ENCODE measurements around the gene IQSEC1.

The IQSEC1 gene

GRCh38 chr3:13107661-13108060 lies 34.4 kb upstream of the IQSEC1 start:
- DNase-seq (ENCODE audit: low read depth) = no peak

GRCh38 chr3:13106308-13107001 lies 33.2 kb upstream of the IQSEC1 start:
- DNase-seq (ENCODE audit: low read depth) = no peak

DNA sequence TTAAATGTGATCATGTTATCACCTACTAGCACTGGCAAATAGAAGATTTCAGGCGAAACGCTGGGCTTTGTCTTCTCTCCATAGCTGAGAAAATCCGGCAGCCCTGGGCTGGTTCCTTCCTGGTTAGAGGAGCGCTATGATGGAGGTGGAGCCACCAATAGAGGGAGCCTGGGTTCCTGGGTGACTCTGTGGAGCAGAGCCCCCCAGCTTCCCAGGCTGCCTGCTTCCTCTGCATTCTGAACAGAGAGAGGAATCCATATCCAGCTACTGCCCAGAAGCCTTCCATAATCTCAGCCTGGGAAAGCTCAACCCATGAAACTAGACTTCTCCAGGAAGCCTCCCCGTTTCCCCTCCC lies 32.6 kb upstream of the IQSEC1 start:
- DNase-seq (ENCODE audit: low read depth) = no peak

GRCh38 chr3:13105181-13105895 lies 32.1 kb upstream of the IQSEC1 start:
- no peak for DNase-seq (ENCODE audit: low read depth)

DNA sequence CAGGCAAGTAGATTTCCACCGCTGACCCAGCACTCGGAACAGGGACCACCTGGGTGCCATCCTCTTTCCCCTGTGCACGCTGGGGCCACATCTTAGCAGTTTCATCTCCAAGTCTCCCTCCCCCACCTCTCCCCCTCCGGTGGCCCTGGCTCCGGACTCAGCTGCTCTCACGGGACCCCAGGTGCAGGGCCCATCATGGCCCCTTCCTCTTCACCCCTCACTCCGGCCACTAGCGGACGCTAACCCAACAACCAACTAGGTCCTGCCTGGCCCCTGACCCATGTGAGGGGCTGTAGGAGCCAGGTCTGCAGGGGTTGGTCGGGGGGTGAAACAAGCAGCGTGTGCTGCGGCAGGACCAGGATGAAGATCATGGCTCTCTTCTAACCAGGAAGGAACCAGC lies 31.3 kb upstream of the IQSEC1 start:
- no peak for DNase-seq (ENCODE audit: low read depth)

GRCh38 chr3:13103416-13104058 lies 30.3 kb upstream of the IQSEC1 start:
- DNase-seq (ENCODE audit: low read depth) = no peak

DNA sequence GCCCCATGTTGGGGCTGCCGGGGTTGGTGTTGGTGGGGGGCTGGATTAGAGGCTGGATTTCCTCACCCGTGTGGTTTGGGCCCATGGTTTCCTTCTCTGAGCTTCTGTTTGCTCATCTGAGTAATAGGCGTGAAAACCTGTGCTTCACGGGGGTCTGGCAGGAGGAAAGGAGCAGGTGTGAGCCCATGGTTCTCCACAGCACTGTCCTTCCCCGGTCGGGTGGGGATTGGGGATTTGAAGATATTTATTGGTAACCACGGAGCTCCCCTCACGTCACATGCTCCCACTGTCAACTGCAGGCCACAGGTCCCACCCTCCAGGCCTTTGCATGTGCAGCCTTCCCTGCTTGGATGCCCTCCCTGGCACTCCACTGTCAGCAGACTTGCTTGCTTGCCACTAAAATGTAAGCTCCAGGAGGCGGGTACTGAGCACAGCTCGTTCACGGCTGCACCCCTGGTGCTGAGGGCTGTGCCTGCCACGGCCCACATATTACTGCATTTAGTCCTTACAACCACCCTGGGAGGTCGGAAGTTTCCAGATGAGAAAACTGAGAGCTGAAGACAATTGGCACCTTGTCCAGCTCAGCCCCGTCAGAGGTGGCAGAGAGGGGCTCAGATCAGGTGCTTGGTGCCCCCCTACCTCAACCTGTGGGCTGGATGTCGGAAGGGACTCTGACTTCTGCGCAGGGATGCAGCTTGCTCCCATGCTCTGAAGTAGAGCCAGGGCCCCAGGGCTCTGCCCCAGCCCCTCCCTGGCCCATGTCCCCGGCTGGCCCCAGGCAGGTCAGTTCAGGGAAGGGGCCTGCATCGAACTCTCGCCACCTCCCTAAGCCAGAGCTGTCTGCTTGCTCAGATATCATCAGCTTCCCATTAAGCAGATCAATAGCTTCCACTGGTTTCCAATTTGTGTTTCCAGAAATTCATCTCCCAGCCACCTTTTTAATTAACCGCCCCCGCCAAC lies 29.4 kb upstream of the IQSEC1 start:
- DNase-seq (ENCODE audit: low read depth) = no peak

- DNase-seq (ENCODE audit: low read depth) = no peak
Observed at GRCh38 chr3:13099707-13100106, 26.5 kb upstream of the IQSEC1 start.

DNA sequence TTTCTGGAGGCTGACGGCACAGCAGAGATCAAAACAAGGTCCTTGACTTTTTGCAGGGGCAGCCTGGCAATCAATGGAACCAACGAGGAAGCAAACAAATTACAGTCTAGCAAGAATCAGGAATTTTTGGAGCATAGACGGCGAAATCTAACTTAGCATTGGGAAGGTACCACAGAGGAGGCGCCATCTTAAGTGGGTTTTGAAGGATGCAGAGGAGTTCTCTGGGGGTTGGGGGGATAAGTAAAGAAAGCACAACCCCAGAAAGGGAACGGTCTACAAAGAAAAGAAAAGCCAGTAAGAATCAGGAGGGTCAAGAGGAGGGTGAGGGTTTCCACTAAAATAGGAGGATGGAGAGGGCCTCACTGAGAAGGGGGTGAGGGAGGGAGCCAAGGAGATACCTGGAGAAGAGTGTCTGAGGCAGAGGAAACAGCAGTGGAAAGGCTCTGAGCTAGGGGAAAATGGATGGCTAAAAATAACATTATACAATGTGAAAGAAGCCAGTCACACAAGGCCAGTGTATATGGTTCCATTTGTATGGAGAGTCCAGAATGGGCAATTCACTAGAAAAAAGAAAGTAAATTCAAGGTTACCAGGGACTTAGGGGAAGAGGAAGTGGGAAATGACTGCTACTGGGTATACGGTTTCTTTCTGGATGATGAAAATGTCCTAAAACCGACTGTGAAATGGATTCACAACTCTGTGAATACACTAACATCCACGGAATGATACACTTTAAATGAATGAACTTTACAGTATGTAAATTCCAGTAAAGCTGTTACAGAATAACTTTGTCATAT lies 25.2 kb upstream of the IQSEC1 start:
- no peak for DNase-seq (ENCODE audit: low read depth)

DNA sequence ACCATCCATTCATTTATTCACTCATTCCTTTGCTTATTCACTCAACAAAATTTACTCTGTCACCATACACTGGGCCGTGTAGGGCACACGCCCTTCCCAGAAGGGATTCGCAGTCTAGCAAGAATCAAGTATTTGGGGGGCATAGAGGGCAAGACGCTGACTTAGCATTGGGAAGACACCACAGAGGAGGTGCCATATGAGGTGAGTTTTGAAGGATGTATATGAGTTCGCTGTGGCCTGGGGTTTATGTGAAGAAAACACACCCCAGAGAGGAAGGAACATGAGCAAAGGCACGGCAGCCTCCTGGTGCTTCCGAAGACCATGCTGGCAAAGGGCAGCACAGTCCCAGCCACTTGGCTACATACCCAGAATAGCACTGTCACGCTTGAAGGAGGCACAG lies 23.1 kb upstream of the IQSEC1 start:
- DNase-seq (ENCODE audit: low read depth) = no peak

DNA sequence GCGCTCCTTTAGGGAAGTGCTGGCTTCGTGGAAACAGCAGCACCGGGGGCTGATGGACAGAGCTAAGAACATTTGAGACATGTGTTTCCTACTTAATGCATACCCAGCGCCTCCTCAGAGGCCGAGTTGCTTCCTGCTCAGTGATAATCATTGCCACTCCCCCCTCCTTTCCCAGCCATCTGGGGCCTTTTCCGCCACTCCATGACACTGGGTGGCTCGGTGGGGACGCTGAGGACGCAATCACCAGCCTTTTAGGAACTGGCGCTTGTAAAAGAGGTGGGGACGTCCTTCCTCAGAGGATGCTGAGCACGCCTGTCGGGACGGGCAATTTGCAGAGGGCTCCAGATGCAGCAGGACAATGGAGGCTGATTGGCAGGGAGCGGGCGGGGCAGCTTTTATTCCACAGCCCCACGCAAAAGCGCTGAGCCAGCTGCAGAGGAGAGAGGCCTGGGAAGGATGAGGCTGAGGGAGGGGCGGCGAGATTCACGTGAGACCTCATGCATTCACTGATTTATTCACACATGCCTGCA lies 22.2 kb upstream of the IQSEC1 start:
- no peak for DNase-seq (ENCODE audit: low read depth)

GRCh38 chr3:13093687-13094086 lies 20.5 kb upstream of the IQSEC1 start:
- DNase-seq (ENCODE audit: low read depth) = no peak

- DNase-seq (ENCODE audit: low read depth) = no peak
Observed at GRCh38 chr3:13092621-13093617, 19.7 kb upstream of the IQSEC1 start.

DNA sequence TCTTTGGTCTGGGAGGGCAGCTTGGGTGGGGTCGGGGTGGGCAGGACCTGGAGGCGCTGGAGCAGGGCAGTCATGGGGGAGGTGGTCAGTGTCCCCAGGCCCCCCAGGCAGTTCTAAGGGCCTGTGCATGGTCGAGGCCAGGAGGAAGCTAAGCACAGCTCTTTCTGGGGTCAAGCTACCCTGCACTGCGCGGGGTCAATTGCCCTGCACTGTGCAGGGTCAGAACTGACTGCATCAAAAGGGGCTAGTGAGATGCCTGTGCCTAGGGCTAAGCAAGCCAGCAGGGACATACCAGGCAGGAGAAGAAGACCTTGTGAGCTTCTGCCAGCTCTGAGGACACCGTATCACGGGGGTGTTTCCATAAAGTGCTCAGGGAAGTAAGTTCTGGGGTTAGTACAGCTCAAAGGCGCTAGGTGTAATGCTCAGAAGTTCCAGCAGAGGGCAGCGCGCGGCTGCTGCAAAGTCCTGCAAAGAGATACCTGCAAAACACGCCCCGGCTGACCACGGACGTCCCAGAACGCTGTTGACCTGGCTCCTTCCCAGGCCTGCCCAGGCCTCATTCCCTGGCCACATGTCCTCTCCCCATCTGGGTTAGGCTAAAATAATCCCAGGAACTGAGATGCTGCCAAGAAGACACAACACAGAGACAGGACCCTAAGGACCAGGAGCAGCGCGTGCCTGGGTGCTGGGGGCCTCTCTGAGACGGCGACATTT lies 18.8 kb upstream of the IQSEC1 start:
- DNase-seq (ENCODE audit: low read depth) = peak; percentile 64

- no peak for DNase-seq (ENCODE audit: low read depth)
Observed at GRCh38 chr3:13088028-13089006, 15.1 kb upstream of the IQSEC1 start.

- DNase-seq (ENCODE audit: low read depth) = no peak
Observed at GRCh38 chr3:13087320-13087990, 14.2 kb upstream of the IQSEC1 start.

- no peak for DNase-seq (ENCODE audit: low read depth)
Observed at GRCh38 chr3:13086531-13086981, 13.3 kb upstream of the IQSEC1 start.
